Fibroblast of lung (primary cell): ENCODE results near the gene EPHB4. TPM values are rescaled to one million over a fixed set of nuclear protein-coding genes. Genes with fewer than 3 reads are reported as not detected.
A peak's percentile ranks its signal among the peaks of the same experiment; 100 is the strongest.

ENCODE experiments used
- DNase-seq, 2 donors: peaks; one replicate each; pipeline versions ENCODE4 v3.0.0 to v3.0.0-alpha.2; 2010; ENCODE audit warnings: low read depth in 2 of 2
- H2AFZ ChIP-seq: 2 replicates; pipeline ENCODE4 v1.5.1; 2012; ENCODE audit warnings: low read length, control low read depth, inconsistent platforms
- H3K27ac ChIP-seq: 2 replicates; pipeline ENCODE4 v1.5.1; 2011; ENCODE audit warnings: low read length, control low read depth; ENCODE audit not compliant: insufficient read depth
- H3K27me3 ChIP-seq: 2 replicates; pipeline ENCODE4 v1.5.1; 2011; ENCODE audit warnings: mild to moderate bottlenecking, low read length; ENCODE audit not compliant: control insufficient read depth, insufficient read depth
- H3K36me3 ChIP-seq: 2 replicates; pipeline ENCODE4 v1.5.1; 2011; ENCODE audit warnings: low read length; ENCODE audit not compliant: control insufficient read depth, insufficient read depth
- H3K4me1 ChIP-seq: 2 replicates; pipeline ENCODE4 v1.5.1; 2011; ENCODE audit warnings: low read length; ENCODE audit not compliant: control insufficient read depth, insufficient read depth; ENCODE audit errors: extremely low read depth
- H3K4me2 ChIP-seq: 2 replicates; pipeline ENCODE4 v1.5.1; 2011; ENCODE audit warnings: low read length, control low read depth; ENCODE audit not compliant: insufficient read depth; ENCODE audit errors: extremely low read depth
- H3K4me3 ChIP-seq, 4 experiments: fragments of 200-600 bp in 1 of 4; sonication (generic) in 1 of 4; replicated peaks in 1 of 4; 2 replicates each; pipeline ENCODE4 v1.5.1; 2011 to 2016; ENCODE audit warnings: low read length in 4 of 4, low read depth in 3 of 4, mild to moderate bottlenecking in 3 of 4, control low read depth in 2 of 4, inconsistent platforms in 1 of 4, mixed read lengths in 1 of 4; ENCODE audit not compliant: insufficient read depth in 1 of 4; ENCODE audit errors: control extremely low read depth in 1 of 4
- H3K79me2 ChIP-seq: 2 replicates; pipeline ENCODE4 v1.5.1; 2012; ENCODE audit warnings: mild to moderate bottlenecking, low read length, inconsistent platforms; ENCODE audit not compliant: control insufficient read depth, insufficient read depth
- H3K9ac ChIP-seq: 2 replicates; pipeline ENCODE4 v1.5.1; 2011; ENCODE audit warnings: mild to moderate bottlenecking, low read length, control low read depth; ENCODE audit not compliant: insufficient read depth
- H3K9me3 ChIP-seq: 2 replicates; pipeline ENCODE4 v1.5.1; 2012; ENCODE audit warnings: low read depth, low read length; ENCODE audit not compliant: control insufficient read depth, insufficient read depth
- H4K20me1 ChIP-seq: 2 replicates; pipeline ENCODE4 v1.5.1; 2011; ENCODE audit warnings: low read length; ENCODE audit not compliant: control insufficient read depth, insufficient read depth; ENCODE audit errors: extremely low read depth
- EZH2 ChIP-seq: IDR thresholded peaks from 2 replicates; pipeline ENCODE4 v1.5.1; 2012; ENCODE audit warnings: low read length, control low read depth, mild to moderate bottlenecking; ENCODE audit errors: missing control alignments
- polyA plus RNA-seq, 2 donors: library from polyadenylated mRNA; depleted of rRNA in 1 of 2; stranded (reverse) in 1 of 2; unstranded in 1 of 2; fragments of >200 nt; gene quantifications; 2 replicates each; pipeline ENCODE4 v1.2.1, GENCODE V29; 2011 to 2012; ENCODE audit warnings: missing spikeins in 1 of 2
- total RNA-seq: library from RNA; depleted of rRNA; stranded (reverse); fragments of >200 nt; gene quantifications from 2 replicates; pipeline ENCODE4 v1.2.1, GENCODE V29; 2014
- TF ChIP-seq, protein P1 (sequence below), 2 donors: IDR thresholded peaks in 1 of 2; conservative IDR thresholded peaks in 1 of 2; 1 replicate in 1 of 2; 2 replicates in 1 of 2; pipeline ENCODE4 v1.5.1; 2011 to 2012; ENCODE audit warnings: low read length in 2 of 2, control low read depth in 1 of 2, inconsistent platforms in 1 of 2, low read depth in 1 of 2, mild to moderate bottlenecking in 1 of 2

The EPHB4 gene
- total and polyA plus RNA-seq, 2 donors (not counting 1 experiment from before 2014, with no cell fraction given), result 28.5 to 98.8 TPM

DNA sequence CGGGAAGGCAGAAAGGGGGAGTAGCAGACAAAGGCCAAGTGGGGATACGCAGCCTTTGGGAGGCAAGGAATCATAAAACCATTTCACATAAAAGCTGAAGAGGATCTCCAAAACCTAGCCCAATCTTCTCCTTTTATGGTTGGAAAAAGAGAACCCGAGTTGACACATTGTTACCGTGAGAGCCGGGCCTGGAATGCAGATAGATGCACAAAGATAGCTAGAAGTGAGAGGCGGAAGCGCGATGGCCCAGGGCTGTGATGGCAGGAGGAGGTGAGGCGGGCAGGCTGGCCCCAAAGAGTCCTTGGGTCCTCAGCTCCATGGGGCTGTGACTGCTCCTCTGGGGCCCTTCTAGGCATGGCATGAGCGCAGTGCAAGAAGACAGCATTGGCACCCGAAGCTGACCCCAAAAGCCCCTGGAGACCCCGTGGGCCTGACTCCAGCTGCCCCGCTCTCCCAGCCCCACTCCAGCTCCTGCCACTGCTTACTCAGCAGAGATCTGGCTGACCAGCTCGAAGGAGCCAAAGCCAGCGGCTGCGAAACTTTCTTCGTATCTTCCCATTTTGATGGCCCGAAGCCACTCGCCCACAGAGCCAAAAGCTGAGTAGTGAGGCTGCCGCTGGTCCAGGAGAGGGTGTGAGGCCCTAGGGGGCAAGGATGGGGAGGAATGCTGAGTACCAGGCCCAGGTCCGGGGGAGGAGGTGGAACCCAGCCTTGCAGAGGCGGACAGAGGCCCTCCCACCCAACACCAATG lies 22.5 kb downstream of the EPHB4 start:
- Histone ChIP-seq H3K27ac (no peak overlapping the region), H3K36me3 (peaks cover 24% of the 10 kb centered on the region)
- DNase-seq, result no peak

DNA sequence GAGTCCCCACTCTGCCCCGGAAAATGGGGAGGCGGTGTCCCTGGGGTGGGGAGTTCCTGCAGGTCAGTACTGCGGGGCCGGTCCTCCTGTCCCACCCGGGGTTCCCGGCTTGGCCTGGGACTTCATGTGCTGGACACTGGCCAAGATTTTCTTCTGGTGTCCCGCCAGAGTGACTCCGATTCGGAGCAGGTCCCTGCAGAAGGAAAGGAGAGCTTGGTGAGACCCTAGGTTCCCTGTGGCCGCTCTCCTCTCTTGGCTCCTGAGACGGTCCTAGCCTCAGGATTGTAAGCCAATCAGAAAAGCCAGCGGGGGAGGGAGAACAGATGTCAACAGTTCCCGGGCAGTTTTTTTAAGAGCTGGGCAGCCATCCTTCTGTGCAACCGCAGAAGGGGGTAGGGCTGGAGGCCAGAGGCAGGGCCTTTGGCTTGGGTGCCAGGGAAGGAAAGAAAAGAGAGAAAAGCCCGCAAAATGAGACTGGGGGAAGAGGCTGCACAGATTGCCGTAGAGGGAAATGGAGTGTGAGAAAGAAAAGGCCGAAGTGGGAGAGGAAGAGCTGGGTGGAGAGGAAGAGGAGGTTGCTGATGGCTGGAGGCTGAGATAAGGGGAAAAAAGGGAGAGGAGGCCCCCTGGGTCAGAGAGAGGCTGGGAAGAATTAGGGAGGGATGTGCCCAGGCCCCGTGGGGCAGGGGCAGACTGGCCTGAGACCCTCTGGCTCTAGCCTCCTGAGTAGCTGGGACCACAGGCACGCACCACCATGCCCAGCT lies 23.7 kb downstream of the EPHB4 start:
- H3K79me2 ChIP-seq, result no peaks in the 10 kb centered on the region
- peak overlapping the region in 1 of 4 experiments; percentile 7 for H3K4me3 ChIP-seq
- H3K27ac ChIP-seq, result peak overlapping the region; percentile 57
- no peak for TF ChIP-seq EZH2
- TF ChIP-seq, protein P1, sequence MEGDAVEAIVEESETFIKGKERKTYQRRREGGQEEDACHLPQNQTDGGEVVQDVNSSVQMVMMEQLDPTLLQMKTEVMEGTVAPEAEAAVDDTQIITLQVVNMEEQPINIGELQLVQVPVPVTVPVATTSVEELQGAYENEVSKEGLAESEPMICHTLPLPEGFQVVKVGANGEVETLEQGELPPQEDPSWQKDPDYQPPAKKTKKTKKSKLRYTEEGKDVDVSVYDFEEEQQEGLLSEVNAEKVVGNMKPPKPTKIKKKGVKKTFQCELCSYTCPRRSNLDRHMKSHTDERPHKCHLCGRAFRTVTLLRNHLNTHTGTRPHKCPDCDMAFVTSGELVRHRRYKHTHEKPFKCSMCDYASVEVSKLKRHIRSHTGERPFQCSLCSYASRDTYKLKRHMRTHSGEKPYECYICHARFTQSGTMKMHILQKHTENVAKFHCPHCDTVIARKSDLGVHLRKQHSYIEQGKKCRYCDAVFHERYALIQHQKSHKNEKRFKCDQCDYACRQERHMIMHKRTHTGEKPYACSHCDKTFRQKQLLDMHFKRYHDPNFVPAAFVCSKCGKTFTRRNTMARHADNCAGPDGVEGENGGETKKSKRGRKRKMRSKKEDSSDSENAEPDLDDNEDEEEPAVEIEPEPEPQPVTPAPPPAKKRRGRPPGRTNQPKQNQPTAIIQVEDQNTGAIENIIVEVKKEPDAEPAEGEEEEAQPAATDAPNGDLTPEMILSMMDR (conservative IDR thresholded peaks at IDR 0.05 in 1 of 2, IDR thresholded peaks at IDR 0.05 in 1 of 2; ENCODE audit: low read depth in 1 of 2, low read length in 2 of 2), result no peak
- peak overlapping the region; percentile 29 for H3K9ac ChIP-seq
- H3K4me1 ChIP-seq, result peaks cover 20% of the 10 kb centered on the region
- no peaks in the 10 kb centered on the region for H3K9me3 ChIP-seq
- H2AFZ ChIP-seq, result no peak overlapping the region
- no peaks in the 10 kb centered on the region for H3K27me3 ChIP-seq
- H3K4me2 ChIP-seq, result peak overlapping the region; percentile 88
- DNase-seq, result peak; percentile 85 to 92
- peaks cover 21% of the 10 kb centered on the region for H3K36me3 ChIP-seq
- no peaks in the 10 kb centered on the region for H4K20me1 ChIP-seq

More for the DNA sequence above, 22.5 kb downstream of the EPHB4 start:
- Histone ChIP-seq H3K27me3 (no peaks in the 10 kb centered on the region), H3K4me2 (no peak overlapping the region), H3K9ac (no peak overlapping the region), H3K4me3 (no peak overlapping the region), H4K20me1 (no peaks in the 10 kb centered on the region), H3K79me2 (no peaks in the 10 kb centered on the region), H3K4me1 (peaks cover 20% of the 10 kb centered on the region), H3K9me3 (no peaks in the 10 kb centered on the region), H2AFZ (no peak overlapping the region)
- TF ChIP-seq, protein P1 (conservative IDR thresholded peaks at IDR 0.05 in 1 of 2, IDR thresholded peaks at IDR 0.05 in 1 of 2; ENCODE audit: low read depth in 1 of 2, low read length in 2 of 2), result no peak
- no peak for TF ChIP-seq EZH2

DNA sequence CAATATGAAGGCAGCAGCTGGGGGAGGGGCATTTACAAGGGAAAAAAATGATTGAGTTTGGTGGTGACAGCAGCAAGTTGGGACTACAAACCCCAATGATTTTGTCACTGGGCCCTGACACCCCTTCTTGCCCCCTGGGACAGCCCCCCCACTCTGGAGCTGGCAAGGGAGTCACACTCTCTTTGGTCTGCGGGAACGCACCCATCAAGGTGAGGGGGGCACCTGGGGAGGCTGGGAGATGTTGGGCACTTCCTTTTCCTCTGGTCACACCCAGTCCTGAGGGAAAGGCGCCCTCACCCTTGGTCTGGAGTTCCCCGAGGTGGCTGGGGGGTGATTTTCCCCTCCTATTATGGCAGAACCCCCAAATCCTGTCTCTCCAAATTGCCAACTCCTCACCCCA lies 24.4 kb downstream of the EPHB4 start:
- Histone ChIP-seq H3K9ac (no peak overlapping the region), H3K27ac (peak overlapping the region; percentile 57), H4K20me1 (no peaks in the 10 kb centered on the region), H3K4me2 (peak overlapping the region; percentile 88), H3K4me1 (peaks cover 20% of the 10 kb centered on the region), H2AFZ (no peak overlapping the region), H3K9me3 (no peaks in the 10 kb centered on the region), H3K27me3 (no peaks in the 10 kb centered on the region), H3K4me3 (peak overlapping the region in 1 of 4 experiments; percentile 3), H3K79me2 (no peaks in the 10 kb centered on the region), H3K36me3 (peaks cover 18% of the 10 kb centered on the region)
- TF ChIP-seq, protein P1 (conservative IDR thresholded peaks at IDR 0.05 in 1 of 2, IDR thresholded peaks at IDR 0.05 in 1 of 2; ENCODE audit: low read depth in 1 of 2, low read length in 2 of 2), result no peak
- TF ChIP-seq EZH2, result no peak
- no peak for DNase-seq
